HepG2 (cell line): Measurements from ENCODE around the gene PWP1. TPM values are rescaled to one million over a fixed set of nuclear protein-coding genes. Genes with fewer than 3 reads are reported as not detected.
A peak's percentile ranks its signal among the peaks of the same experiment; 100 is the strongest.

Experiments
- CBX1 ChIP-seq: IDR thresholded peaks from one replicate; pipeline ENCODE4 v1.6.1; 2016; ENCODE audit warnings: antibody characterized with exemption, low read depth
- CREM ChIP-seq, 2 experiments: sonication (generic) in 1 of 2; formaldehyde crosslinking in 1 of 2; IDR thresholded peaks; 2 replicates each; pipeline versions ENCODE4 v1.4.0 to v1.6.1; 2016 to 2020; ENCODE audit warnings: antibody characterized with exemption in 1 of 2, mild to moderate bottlenecking in 1 of 2, missing genetic modification reagents in 1 of 2
- EED ChIP-seq: sonication (generic); formaldehyde crosslinking; IDR thresholded peaks from 2 replicates; pipeline ENCODE4 v1.5.0; 2020; ENCODE audit warnings: mild to moderate bottlenecking, missing genetic modification reagents
- ETS1 ChIP-seq: sonication (generic); formaldehyde crosslinking; IDR thresholded peaks from 2 replicates; pipeline ENCODE4 v1.4.0; 2020; ENCODE audit warnings: missing genetic modification reagents
- FIP1L1 ChIP-seq: fragments of 200-400 bp; formaldehyde crosslinking; IDR thresholded peaks from 2 replicates; pipeline ENCODE4 v1.6.1; 2018; ENCODE audit warnings: low read depth, mild to moderate bottlenecking, low read length, moderate library complexity, borderline replicate concordance; ENCODE audit not compliant: insufficient read depth
- HMGXB4 ChIP-seq, 2 experiments: sonication (generic) in 1 of 2; formaldehyde crosslinking in 1 of 2; IDR thresholded peaks; 2 replicates each; pipeline versions ENCODE4 v1.4.0 to v1.6.1; 2018 to 2020; ENCODE audit warnings: missing genetic modification reagents in 2 of 2, borderline replicate concordance in 1 of 2, low read depth in 1 of 2, mild to moderate bottlenecking in 1 of 2, missing biosample characterization in 1 of 2
- HNF4A ChIP-seq: sonication (generic); formaldehyde crosslinking; IDR thresholded peaks from 2 replicates; pipeline ENCODE4 v1.4.0; 2020; ENCODE audit warnings: missing genetic modification reagents
- MAF1 ChIP-seq: sonication (generic); formaldehyde crosslinking; IDR thresholded peaks from 2 replicates; pipeline ENCODE4 v1.5.0; 2020; ENCODE audit warnings: missing genetic modification reagents, borderline replicate concordance
- MBD4 ChIP-seq: IDR thresholded peaks from 2 replicates; pipeline ENCODE4 v1.6.1; 2012; ENCODE audit warnings: low read length, inconsistent platforms, borderline replicate concordance
- MXD1 ChIP-seq: sonication (generic); formaldehyde crosslinking; IDR thresholded peaks from 2 replicates; pipeline ENCODE4 v1.4.0; 2020; ENCODE audit warnings: mild to moderate bottlenecking, missing genetic modification reagents
- SAFB2 ChIP-seq: sonication (generic); formaldehyde crosslinking; IDR thresholded peaks from 2 replicates; pipeline ENCODE4 v1.5.1; 2020; ENCODE audit warnings: missing genetic modification reagents, low read depth, mild to moderate bottlenecking, borderline replicate concordance
- SRSF9 ChIP-seq: fragments of 200-400 bp; formaldehyde crosslinking; IDR thresholded peaks from 2 replicates; pipeline ENCODE4 v1.6.1; 2018; ENCODE audit warnings: borderline replicate concordance, mild to moderate bottlenecking, low read depth, low read length; ENCODE audit not compliant: insufficient read depth, poor library complexity, severe bottlenecking
- TCF12 ChIP-seq, 2 experiments: fragments of 450-650 bp in 1 of 2; sonication (generic) in 1 of 2; formaldehyde crosslinking in 1 of 2; IDR thresholded peaks; 2 replicates each; pipeline versions ENCODE4 v1.6.1 to v1.8.0; 2017 to 2022; ENCODE audit warnings: antibody characterized with exemption in 1 of 2, mild to moderate bottlenecking in 1 of 2, missing genetic modification reagents in 1 of 2, moderate library complexity in 1 of 2
- TFE3 ChIP-seq: IDR thresholded peaks from 2 replicates; pipeline ENCODE4 v1.6.1; 2016
- ZBTB7B ChIP-seq: sonication (generic); formaldehyde crosslinking; IDR thresholded peaks from 2 replicates; pipeline ENCODE4 v1.4.0; 2020; ENCODE audit warnings: missing genetic modification reagents
- ZMAT3 ChIP-seq: sonication (generic); formaldehyde crosslinking; conservative IDR thresholded peaks from 2 replicates; pipeline ENCODE4 v1.7.0; 2021; ENCODE audit warnings: missing genetic modification reagents
- ZNF292 ChIP-seq: sonication (generic); formaldehyde crosslinking; IDR thresholded peaks from 2 replicates; pipeline ENCODE4 v1.8.1; 2022; ENCODE audit warnings: mild to moderate bottlenecking, low read depth, missing genetic modification reagents, borderline replicate concordance
- ZNF547 ChIP-seq: sonication (generic); formaldehyde crosslinking; IDR thresholded peaks from 2 replicates; pipeline ENCODE4 v1.5.1; 2020; ENCODE audit warnings: mild to moderate bottlenecking, missing genetic modification reagents
- ZNF720 ChIP-seq: sonication (generic); formaldehyde crosslinking; IDR thresholded peaks from 2 replicates; pipeline ENCODE4 v1.4.0; 2020; ENCODE audit warnings: missing genetic modification reagents
- ZNF746 ChIP-seq: sonication (generic); formaldehyde crosslinking; IDR thresholded peaks from 2 replicates; pipeline ENCODE4 v1.8.0; 2022; ENCODE audit warnings: mild to moderate bottlenecking, missing genetic modification reagents
- ZNF775 ChIP-seq: sonication (generic); formaldehyde crosslinking; IDR thresholded peaks from 2 replicates; pipeline ENCODE4 v1.4.0; 2020; ENCODE audit warnings: missing genetic modification reagents, mild to moderate bottlenecking, moderate library complexity, borderline replicate concordance
- ZSCAN30 ChIP-seq: sonication (generic); formaldehyde crosslinking; IDR thresholded peaks from 2 replicates; pipeline ENCODE4 v1.5.0; 2020; ENCODE audit warnings: mild to moderate bottlenecking, missing genetic modification reagents
- polyA plus RNA-seq, 8 experiments: library from polyadenylated mRNA; depleted of rRNA in 3 of 8; stranded (reverse) in 7 of 8; unstranded in 1 of 8; fragments of >200 nt; fragmentation: Illumina TruSeq in 4 of 8; extraction: Trizol in 4 of 8; gene quantifications; 2 replicates each; pipeline versions ENCODE4 v1.2.1 to v1.2.3, GENCODE V29; 2011 to 2016; ENCODE audit warnings: low read depth in 4 of 8, missing spikeins in 1 of 8, mixed read lengths in 1 of 8; ENCODE audit not compliant: insufficient read depth in 1 of 8
- total RNA-seq, 5 experiments: library from RNA; depleted of rRNA; stranded (reverse); fragments of >200 nt; fragmentation: Illumina TruSeq; extraction: Trizol; gene quantifications; 2 replicates each; pipeline ENCODE4 v1.2.3, GENCODE V29; 2016; ENCODE audit warnings: low read depth in 1 of 5

Gene PWP1
- total and polyA plus RNA-seq, 2 of the 13 experiments (the other 11 are each of a cell fraction or from before 2014, with no cell fraction given) = 65.9 to 70.2 TPM

GRCh38 chr12:107760809-107761501 is 75.4 kb downstream of the PWP1 start, which contains the start of gene PRDM4 (continued):
- TF ChIP-seq TFE3 (CRISPR knock-in tag) = peak; percentile 32; the same call in 1 of the 2 replicates
- TF ChIP-seq MXD1 (CRISPR knock-in tag) = 0 out of 2 replicates have a peak, but pooled peaks have one; percentile 26
- TF ChIP-seq EED (CRISPR knock-in tag) = no peak
- TF ChIP-seq HMGXB4 (CRISPR knock-in tag; IDR thresholded peaks at IDR 0.05; ENCODE audit: borderline replicate concordance in 1 of 2, low read depth in 1 of 2) = peak; percentile 72 to 74
- no peak for TF ChIP-seq ZNF292
- no peak for TF ChIP-seq ZNF746 (CRISPR knock-in tag)
- TF ChIP-seq SAFB2 (CRISPR knock-in tag) = peak; percentile 60; the same call in 1 of the 2 replicates
- no peak for TF ChIP-seq SRSF9
- no peak for TF ChIP-seq MAF1 (CRISPR knock-in tag)
- TF ChIP-seq MBD4 = no peak
- TF ChIP-seq ZNF775 = no peak
- no peak for TF ChIP-seq ZSCAN30
- TF ChIP-seq ZNF720 (CRISPR knock-in tag) = no peak
- TF ChIP-seq CREM (IDR thresholded peaks at IDR 0.05) = peak; percentile 42; the same call in 1 of the 2 replicates
- TF ChIP-seq CREM (CRISPR knock-in tag; IDR thresholded peaks at IDR 0.05) = no peak
- no peak for TF ChIP-seq ETS1 (CRISPR knock-in tag)
- no peak; the same call in 1 of the 2 replicates for TF ChIP-seq ZBTB7B (CRISPR knock-in tag)
- TF ChIP-seq TCF12 (IDR thresholded peaks at IDR 0.05) = no peak
- TF ChIP-seq TCF12 (CRISPR knock-in tag; IDR thresholded peaks at IDR 0.05) = no peak
- no peak for TF ChIP-seq CBX1
- TF ChIP-seq HNF4A = no peak
- TF ChIP-seq ZNF547 = no peak; the same call in 1 of the 2 replicates
- TF ChIP-seq FIP1L1 = no peak
- TF ChIP-seq ZMAT3 = no peak
